ENCODE results near the gene CASP9. TPM values are rescaled to one million over a fixed set of nuclear protein-coding genes. Genes with fewer than 3 reads are reported as not detected.

The CASP9 gene
- total and polyA plus RNA-seq, 2 of the 13 experiments (the other 11 are each of a cell fraction or from before 2014, with no cell fraction given): 8.5 to 11.5 TPM

GRCh38 chr1:15526490-15527339, 2.7 kb upstream of the CASP9 start, which contains the start of gene DNAJC16 (continued):
- 0 out of 2 replicates have a peak, but pooled peaks have one; percentile 65 for TF ChIP-seq ZHX2 (IDR thresholded peaks at IDR 0.05; ENCODE audit: low read depth)
- TF ChIP-seq ZHX2 (CRISPR knock-in tag; IDR thresholded peaks at IDR 0.05; ENCODE audit: borderline replicate concordance): no peak
- TF ChIP-seq ZSCAN30 (CRISPR knock-in tag; IDR thresholded peaks at IDR 0.05): no peak; the same call in 1 of the 2 replicates
- no peak for TF ChIP-seq ZNF577 (CRISPR knock-in tag; IDR thresholded peaks at IDR 0.05; ENCODE audit: borderline replicate concordance, low read depth)
- TF ChIP-seq ISL2 (CRISPR knock-in tag; IDR thresholded peaks at IDR 0.05): peak; percentile 60; the same call in 1 of the 2 replicates
- peak; percentile 75; the same call in 1 of the 2 replicates for TF ChIP-seq ZXDC (CRISPR knock-in tag; IDR thresholded peaks at IDR 0.05)
- peak; percentile 76 for TF ChIP-seq FOXA3 (CRISPR knock-in tag; IDR thresholded peaks at IDR 0.05)
- no peak for TF ChIP-seq ZNF496 (CRISPR knock-in tag; IDR thresholded peaks at IDR 0.05; ENCODE audit: insufficient replicate concordance)
- TF ChIP-seq TBL1XR1 (IDR thresholded peaks at IDR 0.05; ENCODE audit: borderline replicate concordance, low read length, partially characterized antibody): peak; percentile 80
- peak; percentile 91 for TF ChIP-seq PTBP1 (IDR thresholded peaks at IDR 0.05; ENCODE audit: low read depth, low read length, poor library complexity, severe bottlenecking)
- TF ChIP-seq MXI1 (IDR thresholded peaks at IDR 0.05; ENCODE audit: borderline replicate concordance, low read depth, low read length): peak; percentile 97; the same call in 2 of the 3 replicates
- no peak; the same call in none of the 2 replicates for TF ChIP-seq ZNF547 (CRISPR knock-in tag; IDR thresholded peaks at IDR 0.05)
- TF ChIP-seq RERE (CRISPR knock-in tag; IDR thresholded peaks at IDR 0.05; ENCODE audit: low read depth): no peak; the same call in 1 of the 2 replicates

Data from HepG2 (cell line).